Myometrial cell (primary cell): ENCODE measurements around the gene TH. TPM values are rescaled to one million over a fixed set of nuclear protein-coding genes. Genes with fewer than 3 reads are reported as not detected.

ENCODE experiments used
- total RNA-seq: library from RNA; depleted of rRNA; stranded (reverse); fragments of >200 nt; gene quantifications from 2 replicates; pipeline ENCODE4 v1.2.3, GENCODE V29; 2015

The TH gene
- total RNA-seq: 1.6 TPM in 1 of 2 replicates, not detected in the other

GRCh38 chr11:2171591-2172003 lies at the start of gene TH:
TH (minus strand) TSS chr11:2171815; CDS start chr11:2171786, 29 bp downstream.

GRCh38 chr11:2160736-2161259 lies 10.8 kb downstream of the TH start, which contains the start of gene INS:
INS (minus strand) TSS chr11:2161209; CDS start chr11:2160971, 238 bp downstream.

DNA sequence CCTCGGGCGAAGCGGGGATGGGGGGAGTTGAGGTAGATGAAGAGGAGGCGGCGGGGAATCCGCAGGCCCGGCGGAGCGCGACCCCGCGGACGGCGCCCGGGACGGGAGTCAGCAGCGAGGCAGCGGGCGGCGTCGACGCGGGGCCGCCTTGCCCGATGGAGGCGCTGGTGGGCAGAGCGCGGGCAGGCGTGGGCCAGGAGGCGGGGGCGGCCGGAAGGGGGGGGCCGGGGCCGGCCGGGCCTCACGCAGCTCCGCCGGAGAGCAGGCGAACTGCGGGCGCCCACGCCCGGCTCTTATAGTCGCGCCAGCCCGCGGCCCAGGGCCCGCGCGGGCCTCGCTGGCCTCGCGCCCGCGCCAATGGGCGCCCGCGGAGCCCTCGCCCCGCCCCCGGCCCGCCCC lies 32.5 kb downstream of the TH start, which contains the start of gene IGF2:
Gene IGF2 (minus strand): TSS at position 267 of the 399 bp plus-strand sequence. CDS start 3,866 bp downstream, outside the sequence.

Other genes with a start within 250 kb of the TH start
- gene MRPL23, start 224.5 kb downstream of the TH start, total RNA-seq: 253 and 382 TPM in 2 replicates
- gene H19, start 174.0 kb downstream of the TH start, total RNA-seq: 41.8 and 55.1 TPM in 2 replicates
- 12.8 and 17.6 TPM in 2 replicates for gene IGF2, start 32.4 kb downstream of the TH start, total RNA-seq
- gene INS, start 10.6 kb downstream of the TH start, total RNA-seq: not detected in 2 replicates
- not detected in 2 replicates for gene ASCL2, start 98.8 kb upstream of the TH start, total RNA-seq
- gene C11orf21, start 130.1 kb upstream of the TH start, total RNA-seq: under 0.01 TPM in 1 of 2 replicates, not detected in the other
- under 0.01 TPM in 1 of 2 replicates, not detected in the other for gene TSPAN32, start 130.2 kb upstream of the TH start, total RNA-seq
- 361 and 363 TPM in 2 replicates for gene CD81, start 205.5 kb upstream of the TH start, total RNA-seq
- 50.5 and 56.2 TPM in 2 replicates for gene TSSC4, start 228.9 kb upstream of the TH start, total RNA-seq